Loucy (cell line): ENCODE measurements around the gene C1orf174.

Experiments
- H2AFZ ChIP-seq: fragments of 200-600 bp; sonication (generic); 2 replicates; pipeline ENCODE4 v1.6.0; 2016; ENCODE audit warnings: antibody characterized with exemption, mild to moderate bottlenecking, low read length, moderate library complexity
- H3F3A ChIP-seq: fragments of 200-600 bp; 2 replicates; pipeline ENCODE4 v1.6.0; 2016; ENCODE audit warnings: antibody characterized with exemption, low read depth, mild to moderate bottlenecking
- H3K27me3 ChIP-seq: fragments of 200-600 bp; sonication (generic); 2 replicates; pipeline ENCODE4 v1.6.1; 2014; ENCODE audit warnings: low read length, mild to moderate bottlenecking; ENCODE audit not compliant: insufficient read depth, poor library complexity, severe bottlenecking
- H3K36me3 ChIP-seq: fragments of 200-600 bp; sonication (generic); 2 replicates; pipeline ENCODE4 v1.6.1; 2016; ENCODE audit warnings: low read length; ENCODE audit not compliant: insufficient read depth
- H3K4me1 ChIP-seq: fragments of 200-600 bp; sonication (generic); 2 replicates; pipeline ENCODE4 v1.5.1; 2014; ENCODE audit warnings: low read length, mild to moderate bottlenecking; ENCODE audit not compliant: insufficient read depth, poor library complexity, severe bottlenecking
- H3K4me2 ChIP-seq: fragments of 200-600 bp; sonication (generic); 2 replicates; pipeline ENCODE4 v1.6.0; 2014; ENCODE audit warnings: antibody characterized with exemption, low read length, low read depth, mild to moderate bottlenecking; ENCODE audit not compliant: poor library complexity, severe bottlenecking
- H3K4me3 ChIP-seq: fragments of 200-600 bp; sonication (generic); 2 replicates; pipeline ENCODE4 v1.5.1; 2014; ENCODE audit warnings: low read length, mild to moderate bottlenecking, mixed read lengths; ENCODE audit not compliant: poor library complexity, severe bottlenecking
- H3K79me2 ChIP-seq: fragments of 200-600 bp; sonication (generic); 2 replicates; pipeline ENCODE4 v1.6.1; 2014; ENCODE audit warnings: low read length; ENCODE audit not compliant: insufficient read depth
- H3K9ac ChIP-seq: fragments of 200-600 bp; sonication (generic); 2 replicates; pipeline ENCODE4 v1.6.0; 2014; ENCODE audit warnings: mild to moderate bottlenecking, low read depth, low read length, moderate library complexity; ENCODE audit not compliant: poor library complexity, severe bottlenecking
- H3K9me2 ChIP-seq: fragments of 200-600 bp; sonication (generic); replicated peaks from 2 replicates; pipeline ENCODE4 v1.6.1; 2016; ENCODE audit warnings: low read depth, low read length, mixed read lengths
- H3K9me3 ChIP-seq: fragments of 200-600 bp; sonication (generic); 2 replicates; pipeline ENCODE4 v1.6.1; 2014; ENCODE audit warnings: mild to moderate bottlenecking, antibody characterized with exemption, low read length, low read depth; ENCODE audit not compliant: insufficient read depth
- H4K20me1 ChIP-seq: fragments of 200-600 bp; sonication (generic); 2 replicates; pipeline ENCODE4 v1.6.0; 2014; ENCODE audit warnings: antibody characterized with exemption, low read length, mild to moderate bottlenecking; ENCODE audit not compliant: insufficient read depth, poor library complexity, severe bottlenecking
- EZH2phosphoT487 ChIP-seq: fragments of 200-600 bp; IDR thresholded peaks from 2 replicates; pipeline ENCODE4 v1.6.1; 2018; ENCODE audit warnings: antibody characterized with exemption, mild to moderate bottlenecking, moderate library complexity, borderline replicate concordance
- TF ChIP-seq, protein P1 (sequence below): fragments of 200-600 bp; sonication (generic); conservative IDR thresholded peaks from 2 replicates; pipeline ENCODE4 v1.5.1; 2014; ENCODE audit warnings: mild to moderate bottlenecking, antibody characterized with exemption, low read length

Gene C1orf174

DNA sequence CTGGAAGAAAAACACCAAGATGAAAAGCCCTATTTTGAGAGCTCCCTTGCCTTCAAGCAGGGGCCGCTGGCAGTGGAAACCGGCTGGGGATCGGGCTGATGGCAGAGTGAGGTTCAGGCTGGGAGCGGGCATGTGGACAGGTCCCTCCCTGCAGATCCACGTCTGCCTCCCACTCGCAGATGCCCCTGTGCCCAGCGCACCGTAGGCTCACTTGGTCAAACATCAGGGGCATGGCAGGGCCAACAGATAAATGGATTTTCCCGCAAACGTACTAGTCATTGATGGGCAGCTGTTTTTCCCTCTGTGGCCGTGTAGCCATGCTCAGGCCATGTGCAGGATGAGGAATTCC lies 6.6 kb upstream of the C1orf174 start:
- H2AFZ ChIP-seq: no peak overlapping the region
- no peaks in the 10 kb centered on the region for H3F3A ChIP-seq
- H3K4me1 ChIP-seq: peaks cover 33% of the 10 kb centered on the region
- no peaks in the 10 kb centered on the region for H4K20me1 ChIP-seq
- no peak overlapping the region for H3K9ac ChIP-seq
- H3K9me2 ChIP-seq: no peaks in the 10 kb centered on the region
- no peak overlapping the region for H3K4me3 ChIP-seq
- H3K9me3 ChIP-seq: no peaks in the 10 kb centered on the region
- H3K4me2 ChIP-seq: no peak overlapping the region
- H3K36me3 ChIP-seq: no peaks in the 10 kb centered on the region
- H3K79me2 ChIP-seq: no peaks in the 10 kb centered on the region
- TF ChIP-seq EZH2phosphoT487: no peak
- TF ChIP-seq, protein P1, sequence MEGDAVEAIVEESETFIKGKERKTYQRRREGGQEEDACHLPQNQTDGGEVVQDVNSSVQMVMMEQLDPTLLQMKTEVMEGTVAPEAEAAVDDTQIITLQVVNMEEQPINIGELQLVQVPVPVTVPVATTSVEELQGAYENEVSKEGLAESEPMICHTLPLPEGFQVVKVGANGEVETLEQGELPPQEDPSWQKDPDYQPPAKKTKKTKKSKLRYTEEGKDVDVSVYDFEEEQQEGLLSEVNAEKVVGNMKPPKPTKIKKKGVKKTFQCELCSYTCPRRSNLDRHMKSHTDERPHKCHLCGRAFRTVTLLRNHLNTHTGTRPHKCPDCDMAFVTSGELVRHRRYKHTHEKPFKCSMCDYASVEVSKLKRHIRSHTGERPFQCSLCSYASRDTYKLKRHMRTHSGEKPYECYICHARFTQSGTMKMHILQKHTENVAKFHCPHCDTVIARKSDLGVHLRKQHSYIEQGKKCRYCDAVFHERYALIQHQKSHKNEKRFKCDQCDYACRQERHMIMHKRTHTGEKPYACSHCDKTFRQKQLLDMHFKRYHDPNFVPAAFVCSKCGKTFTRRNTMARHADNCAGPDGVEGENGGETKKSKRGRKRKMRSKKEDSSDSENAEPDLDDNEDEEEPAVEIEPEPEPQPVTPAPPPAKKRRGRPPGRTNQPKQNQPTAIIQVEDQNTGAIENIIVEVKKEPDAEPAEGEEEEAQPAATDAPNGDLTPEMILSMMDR: no peak
- no peaks in the 10 kb centered on the region for H3K27me3 ChIP-seq

DNA sequence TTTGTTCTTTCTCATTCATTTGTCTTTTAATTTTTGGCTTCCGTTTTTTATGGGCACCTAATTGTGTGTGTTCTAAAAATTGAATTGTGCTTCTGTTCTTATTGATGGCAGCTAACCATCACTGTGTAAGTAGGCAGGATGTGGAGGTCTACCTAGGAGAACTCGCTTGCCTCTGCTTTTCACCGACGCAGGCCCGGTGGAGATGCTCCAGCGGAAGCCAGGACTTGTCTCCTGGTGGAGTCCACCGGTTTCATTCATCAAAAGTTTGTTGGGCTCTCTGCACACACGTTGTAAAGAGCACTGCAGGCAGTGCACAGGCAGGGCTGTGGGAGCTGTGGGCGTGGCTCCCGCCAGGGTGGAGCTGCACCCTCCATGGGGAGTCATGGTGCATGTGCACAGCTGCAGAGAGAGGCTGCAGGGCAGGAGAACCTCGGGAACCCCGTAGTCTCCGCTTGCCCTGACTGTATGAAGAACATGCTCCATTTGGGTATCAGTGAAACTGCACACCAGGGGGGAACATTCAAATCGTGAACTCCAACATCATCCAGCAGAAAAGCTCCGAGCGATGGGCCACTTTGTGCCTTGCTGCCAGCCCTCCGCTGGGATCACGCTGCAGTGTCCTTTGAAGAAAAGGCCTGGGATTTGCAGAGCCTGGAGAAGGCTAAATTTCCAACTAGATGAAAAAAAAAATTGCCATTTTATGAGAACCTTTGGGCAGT lies 6.0 kb upstream of the C1orf174 start:
- H3K4me1 ChIP-seq: peaks cover 33% of the 10 kb centered on the region
- H3K4me3 ChIP-seq: no peak overlapping the region
- TF ChIP-seq EZH2phosphoT487: no peak
- TF ChIP-seq, protein P1: no peak

DNA sequence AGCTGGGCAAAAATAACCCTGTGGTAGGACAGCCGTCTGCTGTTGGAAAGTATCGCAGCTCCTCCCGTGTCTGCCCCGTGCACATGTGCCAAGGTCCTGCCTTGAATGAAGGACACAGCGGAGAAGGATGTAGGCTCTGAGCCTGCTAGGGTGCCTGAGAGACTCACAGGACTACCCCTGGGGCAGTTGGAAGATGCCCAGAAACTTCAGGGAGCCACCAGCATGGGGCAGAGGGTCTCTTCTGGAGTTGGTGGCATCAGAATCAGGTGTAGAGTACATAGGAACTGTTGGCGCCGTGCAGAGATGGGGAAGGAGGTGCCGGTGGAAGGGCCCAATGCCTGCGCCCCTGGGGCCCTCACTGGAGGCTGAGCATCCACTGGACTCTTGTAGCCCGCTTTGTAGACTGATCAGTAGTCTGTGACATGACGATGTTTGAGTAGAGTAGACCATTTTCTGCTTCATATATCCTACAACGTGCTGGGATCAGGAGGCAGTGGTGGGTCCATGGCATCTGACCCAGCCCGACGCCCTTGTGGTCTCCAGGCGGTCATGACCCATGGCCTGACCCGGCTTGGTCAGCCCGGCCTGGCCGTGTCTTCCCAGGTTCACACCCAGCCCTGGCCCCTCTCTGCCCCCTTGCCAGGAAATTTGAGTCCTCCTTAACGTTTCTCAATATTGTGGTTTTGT lies 5.3 kb upstream of the C1orf174 start:
- Histone ChIP-seq H3K4me3 (no peak overlapping the region), H3K9me3 (no peaks in the 10 kb centered on the region), H3K27me3 (no peaks in the 10 kb centered on the region), H3K9ac (no peak overlapping the region), H3K36me3 (no peaks in the 10 kb centered on the region), H3K4me1 (peaks cover 33% of the 10 kb centered on the region), H3K4me2 (no peak overlapping the region), H3F3A (no peaks in the 10 kb centered on the region), H3K79me2 (no peaks in the 10 kb centered on the region), H2AFZ (no peak overlapping the region), H3K9me2 (no peaks in the 10 kb centered on the region), H4K20me1 (no peaks in the 10 kb centered on the region)
- no peak for TF ChIP-seq EZH2phosphoT487
- TF ChIP-seq, protein P1: no peak

More for the DNA sequence above, 6.0 kb upstream of the C1orf174 start:
- Histone ChIP-seq H3K9me2 (no peaks in the 10 kb centered on the region), H3K79me2 (no peaks in the 10 kb centered on the region), H3F3A (no peaks in the 10 kb centered on the region), H3K9me3 (no peaks in the 10 kb centered on the region), H3K27me3 (no peaks in the 10 kb centered on the region), H3K9ac (no peak overlapping the region), H4K20me1 (no peaks in the 10 kb centered on the region), H2AFZ (no peak overlapping the region), H3K4me2 (no peak overlapping the region), H3K36me3 (no peaks in the 10 kb centered on the region)
